ENCODE measurements around the gene ASH1L.
"Not testable (repeated sequence)": the region's sequence is repeated elsewhere in the genome, so short reads cannot be mapped to it uniquely, and the experiment has no call there.

Gene ASH1L

GRCh38 chr1:155561779-155562580 is 623 bp downstream of the ASH1L start:
- peak; percentile 83 for DNase-seq

- no peak for DNase-seq
Observed at GRCh38 chr1:155555915-155556314, 6.7 kb downstream of the ASH1L start.

- no peak for DNase-seq
Observed at GRCh38 chr1:155553349-155553748, 9.3 kb downstream of the ASH1L start.

- DNase-seq = no peak
Observed at GRCh38 chr1:155548706-155549105, 13.9 kb downstream of the ASH1L start.

GRCh38 chr1:155540000-155540874 is 22.4 kb downstream of the ASH1L start:
- DNase-seq = no peak

- no peak for DNase-seq
Observed at GRCh38 chr1:155537193-155537592, 25.4 kb downstream of the ASH1L start.

- DNase-seq = no peak
Observed at GRCh38 chr1:155531624-155532023, 31.0 kb downstream of the ASH1L start.

DNA sequence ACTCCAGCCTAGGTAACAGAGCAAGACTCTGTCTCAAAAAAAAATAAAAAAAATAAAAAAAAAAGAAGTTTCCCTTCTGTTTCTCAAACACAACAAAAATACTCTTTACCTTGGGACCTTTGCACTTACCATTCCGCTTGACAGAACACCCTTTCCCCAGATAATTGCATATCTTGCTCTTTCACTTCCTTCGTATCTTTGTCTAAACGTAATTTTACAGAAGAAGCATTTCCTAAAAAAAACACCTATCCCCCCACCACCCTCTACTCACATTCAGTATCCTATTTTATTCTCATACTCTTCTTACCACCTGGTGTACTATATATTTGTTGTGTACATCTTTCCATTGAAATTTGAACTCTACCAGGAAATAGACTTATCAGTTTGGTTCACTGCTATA is 32.7 kb downstream of the ASH1L start:
- DNase-seq = no peak

DNA sequence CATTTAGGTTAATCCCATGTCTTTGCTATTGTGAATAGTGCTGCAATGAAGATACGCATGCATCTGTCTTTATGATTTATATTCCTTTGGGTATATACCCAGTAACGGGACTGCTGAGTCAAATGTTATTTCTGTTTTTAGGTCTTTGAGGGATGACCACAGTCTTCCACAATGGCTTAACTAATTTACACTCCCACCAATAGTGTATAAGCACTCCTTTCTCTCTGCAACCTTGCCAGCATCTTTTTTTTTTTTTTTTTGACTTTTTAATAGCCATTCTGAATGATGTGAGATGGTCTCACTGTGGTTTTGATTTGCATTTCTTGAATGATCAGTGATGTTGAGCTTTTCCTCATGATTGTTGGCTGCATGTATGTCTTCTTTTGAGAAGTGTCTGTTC is 33.5 kb downstream of the ASH1L start:
- DNase-seq = no peak

DNA sequence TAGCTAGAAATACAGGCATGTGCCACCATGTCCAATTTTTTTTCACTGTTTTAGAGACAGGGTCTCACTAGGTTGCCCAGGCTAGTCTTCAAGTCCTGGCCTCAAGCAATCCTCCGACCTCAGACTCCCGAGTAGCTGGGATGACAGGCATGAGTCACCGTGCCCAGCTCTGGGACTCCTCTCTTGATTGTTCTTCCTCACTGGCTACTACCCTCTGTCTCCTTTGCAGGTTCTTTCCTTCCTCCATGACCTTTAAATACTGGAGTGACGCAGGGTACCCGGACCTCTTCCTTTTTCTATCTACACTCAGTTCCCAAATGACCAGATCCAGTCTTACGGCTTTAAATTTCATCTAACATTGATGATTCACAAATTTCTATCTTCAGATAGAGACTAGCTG is 34.9 kb downstream of the ASH1L start:
- no peak for DNase-seq

DNA sequence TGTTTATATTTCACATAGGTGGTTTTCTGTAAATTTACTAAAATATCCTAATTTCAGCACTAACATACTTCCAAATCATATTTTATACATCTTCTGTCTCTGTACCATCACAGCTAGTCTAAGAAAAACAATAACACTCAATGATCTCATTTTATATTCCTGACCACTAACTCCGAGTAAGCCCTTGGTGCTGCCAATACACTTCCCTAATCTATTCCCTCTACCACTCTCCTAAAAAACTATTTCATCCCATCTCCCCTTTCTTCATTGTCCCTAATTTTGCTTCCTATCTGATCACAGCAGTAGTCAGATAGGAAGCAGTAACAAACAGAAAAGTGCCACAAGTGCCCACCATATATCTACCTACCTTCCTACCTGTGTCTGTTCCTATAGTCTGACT is 36.2 kb downstream of the ASH1L start:
- DNase-seq = no peak

- no peak for DNase-seq
Observed at GRCh38 chr1:155522069-155522468, 40.5 kb downstream of the ASH1L start.

GRCh38 chr1:155518484-155518883 is 44.1 kb downstream of the ASH1L start:
- no peak for DNase-seq

DNA sequence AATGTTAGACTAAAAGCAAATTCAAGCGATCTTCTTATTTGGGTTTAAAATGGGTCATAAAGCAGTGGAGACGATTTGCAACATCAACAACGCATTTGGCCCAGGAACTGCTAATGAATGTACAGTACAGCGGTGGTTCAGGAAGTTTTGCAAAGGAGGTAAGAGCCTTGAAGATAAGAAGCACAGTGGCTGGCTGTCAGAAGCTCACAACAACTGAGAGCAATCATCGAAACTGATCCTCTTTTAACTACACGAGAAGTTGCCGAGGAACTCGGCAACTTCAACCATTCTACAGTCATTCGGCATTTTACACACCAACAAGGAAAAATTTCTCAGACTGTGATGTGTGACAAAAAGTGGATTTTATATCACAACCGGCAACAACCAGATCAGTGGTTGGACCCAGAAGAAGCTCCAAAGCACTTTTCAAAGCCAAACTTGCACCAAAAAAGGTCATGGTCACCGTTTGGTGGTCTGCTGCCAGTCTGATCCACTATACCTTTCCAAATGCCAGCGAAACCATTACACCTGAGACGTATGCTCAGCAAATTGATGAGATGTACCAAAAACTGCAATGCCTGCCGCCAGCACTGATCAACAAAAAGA is 47.9 kb downstream of the ASH1L start:
- DNase-seq = no peak

GRCh38 chr1:155513300-155513916 is 49.2 kb downstream of the ASH1L start:
- no peak for DNase-seq

GRCh38 chr1:155511385-155511784 is 51.2 kb downstream of the ASH1L start:
- DNase-seq = not testable (repeated sequence)

DNA sequence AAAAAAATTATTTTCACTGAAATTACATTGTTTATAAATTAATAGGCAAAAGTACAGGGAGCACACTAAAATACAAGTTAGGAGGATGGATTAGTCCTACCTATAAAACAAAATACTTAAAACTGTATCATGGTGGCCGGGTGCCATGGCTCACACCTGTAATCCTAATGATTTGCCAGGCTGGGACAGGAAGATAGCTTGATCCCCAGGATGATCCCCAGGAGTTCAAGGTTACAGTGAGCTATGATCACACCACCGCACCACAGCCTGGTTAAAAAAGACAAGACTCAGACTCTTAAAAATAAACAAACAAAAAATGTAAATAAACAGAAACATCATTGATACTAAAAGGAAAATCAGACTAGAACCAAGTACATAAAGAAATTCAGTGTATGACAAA is 53.5 kb downstream of the ASH1L start:
- no peak for DNase-seq

DNA sequence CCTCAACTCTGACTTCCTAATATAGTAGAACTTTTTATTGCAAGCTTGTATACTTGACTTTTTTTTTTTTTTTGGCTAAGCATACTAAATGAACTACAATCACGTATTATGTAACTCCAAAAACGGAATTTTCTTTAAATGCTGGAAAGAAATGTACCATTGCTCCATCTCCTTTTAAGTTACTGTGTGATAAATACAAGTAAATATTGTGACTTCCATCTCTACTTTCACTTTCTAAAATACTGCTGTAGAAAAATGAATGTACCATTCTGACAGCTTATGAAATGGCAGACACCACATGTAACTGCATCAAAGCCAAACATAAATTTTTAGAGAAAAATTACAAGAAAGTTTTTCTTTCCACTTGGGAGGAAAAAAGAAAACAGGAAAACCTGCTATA is 54.7 kb downstream of the ASH1L start:
- no peak for DNase-seq

- DNase-seq = not testable (repeated sequence)
Observed at GRCh38 chr1:155505963-155506362, 56.6 kb downstream of the ASH1L start.

DNA sequence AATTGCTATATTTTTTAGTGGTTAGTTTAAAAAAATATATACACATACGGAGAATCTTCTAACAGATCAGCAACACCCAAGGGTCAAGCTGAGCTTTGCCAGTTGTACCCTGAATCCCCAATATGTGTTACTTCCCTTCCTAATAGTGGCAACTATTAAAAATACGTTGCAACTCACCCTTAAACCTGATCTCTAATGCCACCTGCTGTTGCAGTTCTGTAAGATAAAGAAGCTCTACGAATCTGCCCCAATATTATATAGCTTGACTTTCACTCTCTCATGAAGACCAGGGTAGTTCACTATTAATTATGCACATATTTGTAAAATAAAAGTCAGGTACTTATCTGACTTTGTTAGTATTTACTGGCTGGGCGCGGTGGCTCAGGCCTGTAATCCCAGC is 58.4 kb downstream of the ASH1L start:
- no peak for DNase-seq

- no peak for DNase-seq
Observed at GRCh38 chr1:155499953-155500639, 62.5 kb downstream of the ASH1L start.

GRCh38 chr1:155499263-155499662 is 63.3 kb downstream of the ASH1L start:
- DNase-seq = no peak

- DNase-seq = not testable (repeated sequence)
Observed at GRCh38 chr1:155493595-155493994, 69.0 kb downstream of the ASH1L start.

All from activated CD8-positive, alpha-beta memory T cell treated with anti-CD3 and anti-CD28 coated beads for 24 hours (primary cell).